Neural cell (in vitro differentiated cells): ENCODE data around the gene TRAK1. TPM values are rescaled to one million over a fixed set of nuclear protein-coding genes. Genes with fewer than 3 reads are reported as not detected.

Source experiments
- H2AFZ ChIP-seq: fragments of 200-600, 300-800 bp; sonication (generic), shearing (Covaris generic); 2 replicates; pipeline ENCODE4 v1.6.0; 2014; ENCODE audit warnings: low read depth, mild to moderate bottlenecking, antibody characterized with exemption, low read length, moderate library complexity
- H3F3A ChIP-seq: fragments of 200-600 bp; shearing (Covaris generic); 2 replicates; pipeline ENCODE4 v1.6.1; 2016; ENCODE audit warnings: mild to moderate bottlenecking, moderate library complexity, mixed read lengths, antibody characterized with exemption, low read length; ENCODE audit not compliant: insufficient read depth, poor library complexity, severe bottlenecking
- H3K27ac ChIP-seq: fragments of 200-600, 300-800 bp; sonication (generic), shearing (Covaris generic); 2 replicates; pipeline ENCODE4 v1.5.1; 2014; ENCODE audit warnings: mild to moderate bottlenecking, low read length, moderate library complexity
- H3K27me3 ChIP-seq: fragments of 300-800, 200-600 bp; sonication (generic), shearing (Covaris generic); 2 replicates; pipeline ENCODE4 v1.6.0; 2014; ENCODE audit warnings: mild to moderate bottlenecking, low read depth, low read length, moderate library complexity; ENCODE audit not compliant: insufficient read depth
- H3K36me3 ChIP-seq: fragments of 300-800, 200-600 bp; sonication (generic), shearing (Covaris generic); 2 replicates; pipeline ENCODE4 v1.5.1; 2014; ENCODE audit warnings: mild to moderate bottlenecking, antibody characterized with exemption, low read length, moderate library complexity; ENCODE audit not compliant: insufficient read depth
- H3K4me2 ChIP-seq: fragments of 300-800, 200-600 bp; sonication (generic), shearing (Covaris generic); 2 replicates; pipeline ENCODE4 v1.6.0; 2014; ENCODE audit warnings: mild to moderate bottlenecking, low read length
- H3K4me3 ChIP-seq: fragments of 300-800, 200-600 bp; sonication (generic), shearing (Covaris generic); 2 replicates; pipeline ENCODE4 v1.5.1; 2014; ENCODE audit warnings: mild to moderate bottlenecking, low read length, moderate library complexity
- H3K79me2 ChIP-seq: fragments of 200-600 bp; shearing (Covaris generic); replicated peaks from 2 replicates; pipeline ENCODE4 v1.6.0; 2014; ENCODE audit warnings: mild to moderate bottlenecking, low read length, moderate library complexity; ENCODE audit not compliant: insufficient read depth
- H3K9ac ChIP-seq: fragments of 300-800, 200-600 bp; sonication (generic), shearing (Covaris generic); 2 replicates; pipeline ENCODE4 v1.6.1; 2016; ENCODE audit warnings: mild to moderate bottlenecking, low read length, mixed read lengths
- H3K9me2 ChIP-seq: fragments of 200-600 bp; shearing (Covaris generic); 2 replicates; pipeline ENCODE4 v1.6.1; 2016; ENCODE audit warnings: mild to moderate bottlenecking, low read length, mixed read lengths; ENCODE audit not compliant: insufficient read depth
- H3K9me3 ChIP-seq: fragments of 200-600, 300-800 bp; sonication (generic), shearing (Covaris generic); 2 replicates; pipeline ENCODE4 v1.6.1; 2016; ENCODE audit warnings: mild to moderate bottlenecking, mixed run types, low read length, moderate library complexity, mixed read lengths
- H4K20me1 ChIP-seq: fragments of 200-600 bp; shearing (Covaris generic); 2 replicates; pipeline ENCODE4 v1.6.1; 2016; ENCODE audit warnings: mild to moderate bottlenecking, mixed run types; ENCODE audit not compliant: insufficient read depth
- CTCF ChIP-seq: fragments of 450-650 bp; IDR thresholded peaks from 2 replicates; pipeline ENCODE4 v1.5.1; 2014; ENCODE audit warnings: antibody characterized with exemption, mild to moderate bottlenecking, moderate library complexity; ENCODE audit not compliant: poor library complexity, severe bottlenecking
- EP300 ChIP-seq: fragments of 450-650 bp; conservative IDR thresholded peaks from 2 replicates; pipeline ENCODE4 v1.6.1; 2014; ENCODE audit warnings: antibody characterized with exemption, mild to moderate bottlenecking, moderate library complexity; ENCODE audit not compliant: poor library complexity, severe bottlenecking
- EZH2 ChIP-seq: fragments of 200-600, 300-800 bp; shearing (Covaris generic), sonication (generic); IDR thresholded peaks from 2 replicates; pipeline ENCODE4 v1.6.1; 2014; ENCODE audit warnings: antibody characterized with exemption, low read length, borderline replicate concordance, mild to moderate bottlenecking; ENCODE audit not compliant: insufficient read depth, poor library complexity, severe bottlenecking
- MXI1 ChIP-seq: fragments of 450-650 bp; conservative IDR thresholded peaks from 2 replicates; pipeline ENCODE4 v1.6.1; 2014; ENCODE audit warnings: antibody characterized with exemption, mild to moderate bottlenecking; ENCODE audit not compliant: poor library complexity, severe bottlenecking
- POLR2AphosphoS5 ChIP-seq: IDR thresholded peaks from 2 replicates; pipeline ENCODE4 v1.6.1; 2012
- RAD21 ChIP-seq: fragments of 450-650 bp; conservative IDR thresholded peaks from 2 replicates; pipeline ENCODE4 v1.6.1; 2014; ENCODE audit warnings: antibody characterized with exemption, mild to moderate bottlenecking, moderate library complexity
- REST ChIP-seq: IDR thresholded peaks from 2 replicates; pipeline ENCODE4 v1.6.1; 2012; ENCODE audit warnings: borderline replicate concordance
- SMC3 ChIP-seq: fragments of 450-650 bp; conservative IDR thresholded peaks from 2 replicates; pipeline ENCODE4 v1.6.1; 2014; ENCODE audit warnings: antibody characterized with exemption, mild to moderate bottlenecking, moderate library complexity; ENCODE audit not compliant: poor library complexity
- TAF1 ChIP-seq: IDR thresholded peaks from 2 replicates; pipeline ENCODE4 v1.6.1; 2012; ENCODE audit warnings: low read depth
- polyA plus RNA-seq: library from polyadenylated mRNA; depleted of rRNA; stranded (reverse); fragments of >200 nt; gene quantifications from 2 replicates; pipeline ENCODE4 v1.2.3, GENCODE V29; 2014

TRAK1 gene
- polyA plus RNA-seq, 1 donor from 2014 or later = 34.7 TPM

- Histone ChIP-seq H3K9me2 (no peaks in the 10 kb centered on the region), H3K9ac (no peak overlapping the region), H2AFZ (no peak overlapping the region), H3K36me3 (no peaks in the 10 kb centered on the region), H3K27me3 (no peaks in the 10 kb centered on the region), H3K27ac (no peak overlapping the region), H3K4me3 (no peak overlapping the region), H4K20me1 (no peaks in the 10 kb centered on the region), H3F3A (no peaks in the 10 kb centered on the region), H3K9me3 (no peaks in the 10 kb centered on the region), H3K4me2 (no peak overlapping the region), H3K79me2 (no peaks in the 10 kb centered on the region)
- no peak for TF ChIP-seq RAD21
- TF ChIP-seq MXI1 = no peak
- TF ChIP-seq EZH2 = no peak
- no peak for TF ChIP-seq POLR2AphosphoS5
- TF ChIP-seq SMC3 = no peak
- no peak for TF ChIP-seq EP300
- TF ChIP-seq REST = no peak
- TF ChIP-seq CTCF = no peak
- TF ChIP-seq TAF1 = no peak
These were observed 32.9 kb downstream of the TRAK1 start for GRCh38 chr3:42123824-42124658.

- H3K9ac ChIP-seq = no peak overlapping the region
- H3K9me2 ChIP-seq = no peaks in the 10 kb centered on the region
These were observed 36.1 kb downstream of the TRAK1 start for GRCh38 chr3:42127226-42127625.

More at GRCh38 chr3:42127226-42127625, 36.1 kb downstream of the TRAK1 start:
- no peak overlapping the region for H2AFZ ChIP-seq
- no peaks in the 10 kb centered on the region for H3K36me3 ChIP-seq
- H3K27me3 ChIP-seq = no peaks in the 10 kb centered on the region
- no peak overlapping the region for H3K4me2 ChIP-seq
- H3K4me3 ChIP-seq = no peak overlapping the region
- no peaks in the 10 kb centered on the region for H3K79me2 ChIP-seq
- no peaks in the 10 kb centered on the region for H4K20me1 ChIP-seq
- no peak overlapping the region for H3K27ac ChIP-seq
- TF ChIP-seq CTCF (no peak), RAD21 (no peak), EP300 (no peak), EZH2 (no peak), POLR2AphosphoS5 (no peak), SMC3 (no peak)
- no peaks in the 10 kb centered on the region for H3K9me3 ChIP-seq
- H3F3A ChIP-seq = no peaks in the 10 kb centered on the region
